Daoy (cell line): ENCODE measurements around the gene CDH16. TPM values are rescaled to one million over a fixed set of nuclear protein-coding genes. Genes with fewer than 3 reads are reported as not detected.

Experiments used
- DNase-seq: peaks from one replicate; pipeline ENCODE4 v3.0.0-alpha.2; 2015; ENCODE audit warnings: low read depth
- total RNA-seq: library from RNA; depleted of rRNA; stranded (reverse); fragments of >200 nt; shearing (Covaris generic); gene quantifications from 2 replicates; pipeline ENCODE4 v1.2.3, GENCODE V29; 2014

CDH16 gene
- total RNA-seq, 1 experiment from 2014 or later, result not detected

- DNase-seq, result peak; percentile 63
These were observed 10.2 kb upstream of the CDH16 start for GRCh38 chr16:66928702-66929388.

- DNase-seq, result peak; percentile 54
These were observed 9.4 kb upstream of the CDH16 start for GRCh38 chr16:66927918-66928649.

- DNase-seq, result peak; percentile 95
These were observed 8.3 kb upstream of the CDH16 start for GRCh38 chr16:66926961-66927436.

GRCh38 chr16:66926171-66926947, 7.7 kb upstream of the CDH16 start:
- DNase-seq, result peak; percentile 37

- DNase-seq, result peak; percentile 63
These were observed 6.7 kb upstream of the CDH16 start, which contains the start of gene RRAD for GRCh38 chr16:66925322-66925840. Gene RRAD, minus strand, starts transcription at chr16:66925535. Its CDS starts 356 bp downstream, at chr16:66925179.

GRCh38 chr16:66924527-66925321, 6.0 kb upstream of the CDH16 start:
- DNase-seq, result peak; percentile 46

GRCh38 chr16:66923866-66924265, 5.2 kb upstream of the CDH16 start:
- DNase-seq, result no peak

- peak; percentile 47 for DNase-seq
These were observed 4.6 kb upstream of the CDH16 start for GRCh38 chr16:66923247-66923731.

GRCh38 chr16:66921729-66922450, 3.2 kb upstream of the CDH16 start:
- DNase-seq, result no peak

- DNase-seq, result no peak
These were observed 2.4 kb upstream of the CDH16 start for GRCh38 chr16:66920924-66921680.

GRCh38 chr16:66920299-66920590, 1.6 kb upstream of the CDH16 start:
- DNase-seq, result no peak

GRCh38 chr16:66919569-66920298, 1.0 kb upstream of the CDH16 start:
- no peak for DNase-seq

GRCh38 chr16:66918355-66918754, 330 bp downstream of the CDH16 start:
- DNase-seq, result no peak

GRCh38 chr16:66917741-66918140, 944 bp downstream of the CDH16 start:
- DNase-seq, result no peak

GRCh38 chr16:66916518-66916917, 2.2 kb downstream of the CDH16 start:
- DNase-seq, result no peak

- DNase-seq, result no peak
These were observed 3.6 kb downstream of the CDH16 start for GRCh38 chr16:66915041-66915440.

GRCh38 chr16:66914541-66914940, 4.1 kb downstream of the CDH16 start:
- DNase-seq, result no peak

GRCh38 chr16:66913711-66914110, 5.0 kb downstream of the CDH16 start:
- no peak for DNase-seq

- DNase-seq, result no peak
These were observed 5.6 kb downstream of the CDH16 start for GRCh38 chr16:66913081-66913480.
